Keratinocyte (primary cell): ENCODE measurements around the gene C10orf90.

Experiments used
- EZH2 ChIP-seq: IDR thresholded peaks from one replicate; pipeline ENCODE4 v1.6.1; 2012; ENCODE audit warnings: inconsistent platforms, mild to moderate bottlenecking, low read length, moderate library complexity
- TF ChIP-seq, protein P1 (sequence below), 3 experiments: IDR thresholded peaks in 1 of 3; conservative IDR thresholded peaks in 1 of 3; optimal IDR thresholded peaks in 1 of 3; 2 replicates in 2 of 3; 3 replicates in 1 of 3; pipeline versions ENCODE3 to v1.5.1; 2011; ENCODE audit warnings: low read length in 3 of 3, mild to moderate bottlenecking in 3 of 3, moderate library complexity in 2 of 3, control low read depth in 1 of 3, inconsistent platforms in 1 of 3; ENCODE audit not compliant: insufficient read depth in 2 of 3; ENCODE audit errors: extremely low read depth in 1 of 3

DNA sequence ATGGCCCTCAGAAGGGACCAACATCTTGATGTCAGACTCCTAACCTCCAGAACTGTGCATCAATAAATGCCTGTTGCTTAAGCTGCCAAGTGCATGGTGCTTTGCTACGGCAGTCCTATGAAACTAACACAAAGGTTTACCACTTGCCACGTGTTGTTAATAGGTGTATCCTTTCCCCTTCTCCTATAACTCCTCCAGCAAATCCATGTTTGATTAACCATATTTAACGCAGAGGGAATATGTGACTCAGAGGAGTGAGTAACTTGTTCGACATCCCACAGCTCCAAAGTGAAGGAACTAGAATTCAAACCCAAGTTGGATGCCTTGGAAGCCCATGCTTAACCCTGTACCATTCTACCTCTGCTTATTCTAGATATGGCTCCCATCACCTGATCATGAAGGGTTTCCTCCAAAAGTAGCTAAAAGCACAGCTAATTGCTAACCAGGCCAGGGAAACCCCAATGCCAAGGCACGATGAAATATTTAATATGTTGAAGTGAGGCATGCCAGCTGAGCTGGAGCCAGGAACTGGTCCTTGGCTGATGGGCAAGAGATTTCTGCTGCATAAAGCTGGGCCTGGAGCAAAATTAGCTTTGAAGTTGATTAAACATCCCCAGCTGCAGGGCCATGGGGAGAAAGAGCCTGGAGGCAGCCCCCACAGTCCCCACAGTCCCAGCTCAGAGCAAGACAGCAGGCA, 131.9 kb downstream of the C10orf90 start:
- TF ChIP-seq, protein P1, sequence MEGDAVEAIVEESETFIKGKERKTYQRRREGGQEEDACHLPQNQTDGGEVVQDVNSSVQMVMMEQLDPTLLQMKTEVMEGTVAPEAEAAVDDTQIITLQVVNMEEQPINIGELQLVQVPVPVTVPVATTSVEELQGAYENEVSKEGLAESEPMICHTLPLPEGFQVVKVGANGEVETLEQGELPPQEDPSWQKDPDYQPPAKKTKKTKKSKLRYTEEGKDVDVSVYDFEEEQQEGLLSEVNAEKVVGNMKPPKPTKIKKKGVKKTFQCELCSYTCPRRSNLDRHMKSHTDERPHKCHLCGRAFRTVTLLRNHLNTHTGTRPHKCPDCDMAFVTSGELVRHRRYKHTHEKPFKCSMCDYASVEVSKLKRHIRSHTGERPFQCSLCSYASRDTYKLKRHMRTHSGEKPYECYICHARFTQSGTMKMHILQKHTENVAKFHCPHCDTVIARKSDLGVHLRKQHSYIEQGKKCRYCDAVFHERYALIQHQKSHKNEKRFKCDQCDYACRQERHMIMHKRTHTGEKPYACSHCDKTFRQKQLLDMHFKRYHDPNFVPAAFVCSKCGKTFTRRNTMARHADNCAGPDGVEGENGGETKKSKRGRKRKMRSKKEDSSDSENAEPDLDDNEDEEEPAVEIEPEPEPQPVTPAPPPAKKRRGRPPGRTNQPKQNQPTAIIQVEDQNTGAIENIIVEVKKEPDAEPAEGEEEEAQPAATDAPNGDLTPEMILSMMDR (optimal IDR thresholded peaks at IDR 0.05 in 1 of 3, IDR thresholded peaks at IDR 0.05 in 1 of 3, conservative IDR thresholded peaks at IDR 0.05 in 1 of 3; ENCODE audit: extremely low read depth in 1 of 3, insufficient read depth in 2 of 3, low read length in 3 of 3): no peak
- TF ChIP-seq EZH2: no peak
